ENCODE results near the gene SULF2. TPM values are rescaled to one million over a fixed set of nuclear protein-coding genes. Genes with fewer than 3 reads are reported as not detected.

The SULF2 gene
- polyA plus RNA-seq, 1 donor from 2014 or later: 1.7 TPM

GRCh38 chr20:47696856-47697255 is 88.4 kb downstream of the SULF2 start:
- peaks cover 3% of the 10 kb centered on the region for H3K27me3 Mint-ChIP-seq
- H3K9me3 Mint-ChIP-seq: no peaks in the 10 kb centered on the region
- H3K36me3 Mint-ChIP-seq: no peaks in the 10 kb centered on the region
- H3K27ac Mint-ChIP-seq: peak overlapping the region in 1 of 3 donors; percentile 31
- H3K4me3 Mint-ChIP-seq: no peak overlapping the region
- peaks cover 0 to 5% (median 2%) of the 10 kb centered on the region in 3 donors for H3K4me1 Mint-ChIP-seq

- H3K4me3 Mint-ChIP-seq: no peak overlapping the region
- peaks cover 2% of the 10 kb centered on the region for H3K27me3 Mint-ChIP-seq
- peak overlapping the region in 1 of 3 donors; percentile 52 for H3K27ac Mint-ChIP-seq
Observed at GRCh38 chr20:47694021-47694818, 91.1 kb downstream of the SULF2 start.

GRCh38 chr20:47691625-47692024 is 93.7 kb downstream of the SULF2 start:
- peaks cover 2% of the 10 kb centered on the region for H3K27me3 Mint-ChIP-seq
- H3K36me3 Mint-ChIP-seq: no peaks in the 10 kb centered on the region
- peaks cover 0 to 3% (median 2%) of the 10 kb centered on the region in 3 donors for H3K4me1 Mint-ChIP-seq
- H3K9me3 Mint-ChIP-seq: peaks cover 0 to 7% (median 0%) of the 10 kb centered on the region in 3 donors
- no peak overlapping the region for H3K4me3 Mint-ChIP-seq
- no peak overlapping the region for H3K27ac Mint-ChIP-seq

More at GRCh38 chr20:47694021-47694818, 91.1 kb downstream of the SULF2 start:
- peaks cover 0 to 7% (median 0%) of the 10 kb centered on the region in 3 donors for H3K9me3 Mint-ChIP-seq
- peaks cover 0 to 3% (median 2%) of the 10 kb centered on the region in 3 donors for H3K4me1 Mint-ChIP-seq
- H3K36me3 Mint-ChIP-seq: no peaks in the 10 kb centered on the region

- Mint-ChIP-seq H3K4me3 (no peak overlapping the region), H3K27ac (peak overlapping the region in 1 of 3 donors; percentile 41), H3K4me1 (no peaks in the 10 kb centered on the region), H3K36me3 (no peaks in the 10 kb centered on the region), H3K27me3 (peaks cover 2% of the 10 kb centered on the region), H3K9me3 (peaks cover 0 to 7% (median 0%) of the 10 kb centered on the region in 3 donors)
Observed at GRCh38 chr20:47689731-47690130, 95.5 kb downstream of the SULF2 start.

GRCh38 chr20:47688385-47689381 is 96.6 kb downstream of the SULF2 start:
- Mint-ChIP-seq H3K36me3 (no peaks in the 10 kb centered on the region), H3K27me3 (peaks cover 2% of the 10 kb centered on the region), H3K9me3 (peaks cover 0 to 7% (median 0%) of the 10 kb centered on the region in 3 donors), H3K4me1 (no peaks in the 10 kb centered on the region), H3K27ac (no peak overlapping the region), H3K4me3 (peak overlapping the region in 1 of 4 donors; percentile 59)

- Mint-ChIP-seq H3K9me3 (peaks cover 0 to 7% (median 0%) of the 10 kb centered on the region in 3 donors), H3K4me3 (no peak overlapping the region), H3K36me3 (no peaks in the 10 kb centered on the region), H3K27me3 (peaks cover 2% of the 10 kb centered on the region), H3K4me1 (no peaks in the 10 kb centered on the region), H3K27ac (peak overlapping the region in 1 of 3 donors; percentile 46)
Observed at GRCh38 chr20:47687095-47687987, 97.9 kb downstream of the SULF2 start.

- Mint-ChIP-seq H3K27ac (no peak overlapping the region), H3K27me3 (peaks cover 2% of the 10 kb centered on the region), H3K4me1 (no peaks in the 10 kb centered on the region), H3K4me3 (no peak overlapping the region), H3K36me3 (no peaks in the 10 kb centered on the region), H3K9me3 (peaks cover 0 to 6% (median 0%) of the 10 kb centered on the region in 3 donors)
Observed at GRCh38 chr20:47686545-47686944, 98.7 kb downstream of the SULF2 start.

GRCh38 chr20:47684306-47685080 is 100.8 kb downstream of the SULF2 start:
- H3K27me3 Mint-ChIP-seq: no peaks in the 10 kb centered on the region
- H3K4me1 Mint-ChIP-seq: no peaks in the 10 kb centered on the region
- no peaks in the 10 kb centered on the region for H3K9me3 Mint-ChIP-seq
- H3K36me3 Mint-ChIP-seq: no peaks in the 10 kb centered on the region
- H3K27ac Mint-ChIP-seq: no peak overlapping the region
- H3K4me3 Mint-ChIP-seq: no peak overlapping the region

- Mint-ChIP-seq H3K27ac (no peak overlapping the region), H3K4me1 (peaks cover 0 to under 1% (median 0%) of the 10 kb centered on the region in 3 donors), H3K36me3 (no peaks in the 10 kb centered on the region), H3K27me3 (no peaks in the 10 kb centered on the region), H3K4me3 (no peak overlapping the region), H3K9me3 (no peaks in the 10 kb centered on the region)
Observed at GRCh38 chr20:47682916-47683315, 102.4 kb downstream of the SULF2 start.

- Mint-ChIP-seq H3K4me3 (no peak overlapping the region), H3K9me3 (no peaks in the 10 kb centered on the region), H3K27me3 (no peaks in the 10 kb centered on the region), H3K4me1 (peaks cover 0 to 2% (median 0%) of the 10 kb centered on the region in 3 donors), H3K27ac (no peak overlapping the region), H3K36me3 (no peaks in the 10 kb centered on the region)
Observed at GRCh38 chr20:47682028-47682783, 103.1 kb downstream of the SULF2 start.

- H3K36me3 Mint-ChIP-seq: no peaks in the 10 kb centered on the region
- H3K4me3 Mint-ChIP-seq: no peak overlapping the region
- H3K27ac Mint-ChIP-seq: no peak overlapping the region
- no peaks in the 10 kb centered on the region for H3K9me3 Mint-ChIP-seq
- peaks cover 0 to 2% (median 0%) of the 10 kb centered on the region in 3 donors for H3K4me1 Mint-ChIP-seq
- H3K27me3 Mint-ChIP-seq: no peaks in the 10 kb centered on the region
Observed at GRCh38 chr20:47680804-47681529, 104.3 kb downstream of the SULF2 start.

GRCh38 chr20:47679462-47679861 is 105.8 kb downstream of the SULF2 start:
- Mint-ChIP-seq H3K27ac (peak overlapping the region in 1 of 3 donors; percentile 52), H3K27me3 (no peaks in the 10 kb centered on the region), H3K9me3 (no peaks in the 10 kb centered on the region), H3K4me3 (no peak overlapping the region), H3K4me1 (peaks cover 0 to 2% (median 0%) of the 10 kb centered on the region in 3 donors), H3K36me3 (no peaks in the 10 kb centered on the region)
